ENCODE measurements around the gene NKD2. TPM values are rescaled to one million over a fixed set of nuclear protein-coding genes. Genes with fewer than 3 reads are reported as not detected.
"Not testable (repeated sequence)": the region's sequence is repeated elsewhere in the genome, so short reads cannot be mapped to it uniquely, and the experiment has no call there.

The NKD2 gene
- total RNA-seq, 1 donor from 2014 or later: 2.2 TPM

DNA sequence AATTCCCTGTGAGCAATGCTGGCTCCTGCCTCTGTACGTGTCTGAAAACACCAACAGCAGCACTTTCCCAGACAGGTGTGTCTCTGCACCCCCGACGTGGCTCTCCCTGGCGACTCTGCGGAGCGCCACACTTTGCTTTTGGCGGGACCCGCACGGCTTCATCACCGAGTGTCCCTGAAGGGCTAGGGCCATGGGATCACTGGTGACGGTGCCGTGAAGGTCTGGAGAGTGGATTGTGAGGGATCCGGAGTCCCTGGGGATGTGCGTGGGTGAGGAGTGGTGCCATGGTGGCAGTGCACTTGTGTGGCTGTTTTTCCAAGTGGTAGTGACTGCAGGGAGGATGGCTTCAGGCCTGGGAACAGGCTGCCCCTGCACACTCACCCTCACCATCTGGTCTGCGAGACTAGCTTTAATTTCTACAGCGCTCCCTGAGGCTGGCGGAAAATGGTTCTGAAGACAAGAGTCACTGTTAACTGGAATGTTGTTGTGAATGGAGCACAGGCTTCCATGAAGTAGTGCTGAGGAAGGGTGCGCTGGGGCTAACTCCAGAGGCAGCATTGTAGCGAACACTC lies 3.2 kb downstream of the NKD2 start:
- no peak for DNase-seq (ENCODE audit: extremely low read depth, low read depth, low spot score)

DNA sequence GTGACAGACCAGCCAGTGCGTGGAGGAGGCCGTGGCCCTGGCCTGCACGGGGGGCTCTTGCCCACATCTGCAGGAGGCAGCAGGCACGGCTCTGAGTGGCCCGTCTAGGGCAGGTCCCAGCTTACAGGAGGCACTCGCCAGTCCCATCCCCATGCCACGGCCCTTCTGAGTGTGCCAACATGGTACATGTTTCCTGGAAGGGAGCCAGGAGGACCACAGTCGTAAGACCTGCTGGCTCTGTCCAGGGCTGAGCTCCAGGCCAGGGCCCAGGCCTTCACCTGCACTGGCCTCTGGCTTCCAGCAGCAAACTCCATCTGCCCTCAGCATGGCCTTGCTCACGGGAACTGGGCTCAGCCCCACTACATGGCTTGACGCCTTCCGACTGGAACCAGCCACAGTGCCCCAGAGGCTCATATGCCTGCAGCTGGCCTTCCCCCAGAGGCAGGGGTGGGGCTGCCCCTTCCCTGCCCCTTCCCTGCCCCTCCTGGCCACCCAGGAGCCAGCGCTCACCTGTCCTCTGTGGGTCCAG lies 3.8 kb downstream of the NKD2 start:
- DNase-seq (ENCODE audit: extremely low read depth, low read depth, low spot score): no peak

DNA sequence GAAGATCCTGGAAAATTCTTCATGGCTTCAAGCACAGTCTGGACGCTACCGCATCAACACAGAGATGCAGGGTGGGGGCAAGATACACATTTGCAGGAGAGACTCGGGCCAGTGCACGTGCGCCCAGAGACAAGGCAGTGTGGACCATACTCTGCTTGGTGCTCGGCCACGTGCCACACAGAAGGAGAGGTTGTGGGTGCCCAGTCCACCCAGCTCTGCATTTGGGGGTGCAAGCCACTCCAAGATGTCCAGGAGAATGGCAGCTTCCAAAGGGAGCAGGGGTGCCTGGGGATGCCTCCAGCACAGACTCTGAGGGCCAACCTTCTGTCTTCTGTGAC lies 4.3 kb downstream of the NKD2 start:
- no peak for DNase-seq (ENCODE audit: extremely low read depth, low read depth, low spot score)

DNA sequence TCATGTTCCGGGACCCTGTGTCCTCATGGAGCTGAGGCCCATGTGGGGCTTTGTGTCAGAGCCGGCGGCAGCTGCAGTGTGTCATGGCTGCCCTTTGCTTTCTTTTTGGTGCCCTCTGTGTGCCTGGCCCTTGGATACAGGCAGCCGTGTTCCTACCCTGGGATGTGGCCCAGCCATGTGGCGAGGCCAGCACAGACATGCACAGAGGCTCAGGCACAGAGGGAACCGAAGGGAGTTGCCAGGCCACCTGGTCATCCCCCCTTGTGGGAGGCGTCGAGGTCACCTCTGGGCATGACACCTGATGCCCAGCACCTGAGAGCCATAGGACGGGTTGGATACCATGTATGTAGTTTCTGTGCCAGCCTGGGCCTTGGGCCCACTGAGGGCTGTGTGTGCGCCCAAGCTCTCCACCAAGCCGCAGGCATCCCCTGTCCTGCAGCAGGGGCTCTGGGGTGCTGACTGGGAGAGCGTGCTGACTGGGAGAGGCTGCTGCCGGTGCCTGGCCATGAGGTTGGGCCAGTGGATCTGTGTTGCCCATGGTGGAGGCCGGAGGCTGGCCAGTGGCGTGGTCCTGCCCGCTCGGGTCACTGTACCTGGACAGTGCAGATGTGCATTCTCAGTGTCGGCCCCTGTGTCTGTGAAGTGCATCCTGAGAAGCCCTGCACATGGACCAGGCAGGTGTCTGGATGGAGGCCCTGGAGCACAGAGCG lies 4.8 kb downstream of the NKD2 start:
- no peak for DNase-seq (ENCODE audit: extremely low read depth, low read depth, low spot score)

DNA sequence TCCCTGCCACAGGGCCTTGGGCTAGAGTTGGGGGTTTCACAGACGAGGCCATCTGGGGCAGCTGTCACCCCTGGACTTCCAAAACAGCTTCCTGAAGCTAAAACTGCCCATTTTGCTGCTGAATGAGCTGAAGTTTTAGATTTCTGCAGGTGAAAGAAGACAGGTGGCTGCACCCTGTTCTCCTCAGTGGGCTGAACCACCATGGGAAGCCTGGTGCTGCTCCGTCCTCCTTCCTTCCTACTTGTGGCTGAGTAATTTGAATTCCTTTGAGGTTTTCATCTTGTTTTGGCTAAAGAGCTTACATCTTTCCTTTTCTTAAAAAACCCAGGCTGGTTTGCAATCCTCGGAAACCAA lies 5.3 kb downstream of the NKD2 start:
- no peak for DNase-seq (ENCODE audit: extremely low read depth, low read depth, low spot score)

DNA sequence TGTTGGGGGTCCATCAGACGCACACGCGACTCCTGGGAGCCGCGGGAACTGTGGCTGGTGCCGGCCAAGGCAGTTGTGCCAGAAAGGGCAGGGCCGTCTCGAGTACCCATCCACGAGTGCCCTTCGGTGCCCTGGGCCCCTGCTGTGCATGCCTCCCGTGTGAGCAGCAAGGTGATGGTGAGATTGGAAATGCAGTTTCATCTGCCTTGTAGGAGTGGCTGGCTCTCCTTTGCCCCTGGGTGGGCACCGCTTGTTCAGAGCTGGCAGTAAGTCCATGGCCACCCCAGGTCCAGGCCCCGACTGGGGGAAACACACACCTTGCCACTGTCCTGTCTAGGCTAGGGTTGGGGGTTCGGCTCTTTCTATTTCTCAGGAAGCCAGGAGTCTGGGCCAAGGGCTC lies 5.7 kb downstream of the NKD2 start:
- no peak for DNase-seq (ENCODE audit: extremely low read depth, low read depth, low spot score)

DNA sequence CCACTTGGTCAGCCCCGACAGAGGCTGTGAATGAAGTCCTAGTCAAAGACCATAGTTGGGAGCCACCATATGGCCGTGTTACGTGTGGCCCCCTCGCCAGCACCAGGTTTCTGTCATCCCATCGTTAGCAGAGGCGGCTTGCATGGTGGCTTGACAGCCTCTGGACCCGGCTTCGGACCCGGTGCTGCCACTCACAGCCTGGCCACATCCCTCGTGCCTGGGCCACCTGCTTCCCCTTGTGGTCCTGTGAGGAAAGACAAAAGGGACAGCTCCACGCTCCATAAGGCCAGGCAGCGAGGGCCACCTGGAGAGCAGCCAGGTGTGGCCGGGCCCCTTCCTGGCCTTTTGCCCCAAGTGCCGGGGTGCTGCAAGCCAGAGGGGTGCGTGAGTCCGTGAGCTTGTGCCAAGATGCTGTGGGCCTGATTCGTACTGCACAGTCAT lies 6.2 kb downstream of the NKD2 start:
- DNase-seq (ENCODE audit: extremely low read depth, low read depth, low spot score): no peak

DNA sequence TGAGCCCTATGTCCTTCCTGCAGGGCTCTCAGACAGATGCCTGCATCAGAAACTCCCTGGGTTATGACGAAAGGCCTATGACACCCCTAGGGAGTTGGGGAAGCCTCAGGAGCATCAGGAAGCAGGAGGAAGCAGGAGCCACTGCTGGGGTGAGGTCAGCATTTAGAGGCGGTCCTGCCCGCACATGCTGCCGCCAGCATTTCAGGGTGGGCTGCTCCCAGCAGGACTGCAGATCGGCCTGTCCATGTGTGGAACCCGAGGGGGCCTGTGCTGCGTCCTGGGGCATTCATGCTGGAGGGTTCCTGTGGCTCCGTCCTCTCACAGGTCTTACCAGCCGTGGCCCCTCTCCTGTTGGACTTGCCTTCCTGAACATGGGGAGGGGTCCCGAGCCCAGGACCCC lies 6.9 kb downstream of the NKD2 start:
- DNase-seq (ENCODE audit: extremely low read depth, low read depth, low spot score): no peak

DNA sequence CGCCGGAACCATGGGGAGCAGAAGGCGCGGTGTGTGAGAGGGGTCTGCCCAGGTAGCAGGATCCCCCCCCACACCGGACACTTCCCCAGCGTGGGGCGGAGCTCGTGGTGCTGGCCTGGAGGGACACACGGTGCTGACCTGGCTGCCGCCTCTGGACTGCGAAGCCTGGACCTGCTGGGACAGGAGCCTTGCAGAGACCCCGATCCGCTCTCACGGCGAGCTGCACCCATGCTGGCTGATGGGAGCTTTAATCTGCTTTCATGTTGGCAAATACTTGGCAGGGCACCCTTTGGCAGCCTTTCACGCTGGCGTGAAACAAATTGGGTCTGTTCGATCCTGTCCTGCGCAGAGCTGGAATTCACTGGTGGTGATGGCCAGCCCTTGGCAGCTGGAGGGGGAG lies 7.4 kb downstream of the NKD2 start:
- no peak for DNase-seq (ENCODE audit: extremely low read depth, low read depth, low spot score)

DNA sequence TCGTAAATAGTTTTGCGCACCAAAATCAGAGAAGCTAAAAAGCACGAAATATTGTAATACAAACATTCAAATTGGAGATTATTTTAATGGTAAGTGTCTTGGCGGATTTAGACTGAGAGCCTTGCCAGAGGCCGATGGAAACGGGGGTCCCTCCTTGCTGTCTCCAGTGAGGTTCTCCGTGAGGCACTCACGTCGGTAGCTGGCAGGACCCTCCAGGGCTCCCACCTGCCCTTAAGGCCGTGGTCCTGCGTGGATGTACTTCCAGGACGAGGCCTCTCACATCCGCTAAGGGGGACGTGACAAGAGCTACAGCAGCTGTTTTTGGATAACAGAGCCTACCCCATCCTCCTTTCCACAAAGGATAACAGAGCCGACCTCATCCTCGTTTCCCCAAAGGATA lies 7.9 kb downstream of the NKD2 start:
- DNase-seq (ENCODE audit: extremely low read depth, low read depth, low spot score): no peak

DNA sequence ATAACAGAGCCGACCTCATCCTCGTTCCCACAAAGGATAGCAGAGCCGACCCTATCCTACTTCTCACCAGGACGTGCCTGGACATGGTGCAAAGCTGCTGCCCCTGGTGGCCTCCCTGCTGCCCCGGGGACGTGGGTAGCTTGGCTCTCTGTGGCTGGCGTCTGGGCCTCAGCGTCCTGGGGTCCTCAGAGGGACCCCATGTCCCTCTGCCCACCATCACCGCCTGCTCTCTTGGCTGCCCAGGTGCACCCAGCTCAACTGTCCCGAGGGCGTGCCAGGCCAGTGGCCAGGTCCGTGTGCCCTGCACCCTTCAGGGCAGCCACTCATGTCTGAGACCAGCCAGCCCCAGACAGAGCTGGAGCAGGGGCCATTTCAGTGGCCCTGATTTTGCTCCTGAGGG lies 8.5 kb downstream of the NKD2 start:
- DNase-seq (ENCODE audit: extremely low read depth, low read depth, low spot score): no peak

DNA sequence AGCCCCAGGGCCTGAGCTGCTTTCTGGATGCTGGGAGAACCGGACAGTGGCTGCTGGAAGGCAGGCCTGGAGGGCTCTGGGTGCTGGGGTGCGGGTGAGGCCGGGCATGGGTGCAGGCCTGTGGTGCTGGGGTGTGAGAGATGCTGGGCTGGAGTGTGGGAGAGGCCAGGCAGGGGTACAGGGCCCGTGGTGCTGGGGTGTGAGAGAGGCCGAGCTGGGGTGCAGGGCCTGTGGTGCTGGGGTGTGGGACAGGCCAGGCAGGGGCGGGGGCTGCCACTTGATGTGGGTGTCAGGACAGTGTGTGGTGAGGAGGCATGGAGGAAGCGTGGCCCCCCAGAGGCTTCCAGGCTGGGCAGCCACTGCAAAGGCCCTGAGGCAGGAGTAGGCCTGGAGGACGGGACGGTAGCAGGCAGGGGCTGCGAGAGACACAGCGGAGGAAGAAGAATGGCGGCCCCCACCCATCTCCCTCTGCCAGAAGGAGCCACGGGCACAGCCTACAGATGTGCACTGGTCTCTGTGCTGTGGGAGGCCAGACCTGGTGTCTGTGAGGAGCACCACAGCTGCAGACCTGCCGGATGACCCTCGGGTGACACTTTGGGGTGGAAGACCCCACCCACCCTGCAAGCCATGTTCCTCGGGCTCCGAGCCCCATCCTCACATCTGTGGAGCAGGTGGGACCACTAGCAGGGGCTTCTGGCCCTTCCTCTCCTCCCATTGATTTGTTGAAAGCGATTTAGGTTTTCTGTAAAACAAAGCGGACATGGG lies 9.3 kb downstream of the NKD2 start:
- DNase-seq (ENCODE audit: extremely low read depth, low read depth, low spot score): no peak

DNA sequence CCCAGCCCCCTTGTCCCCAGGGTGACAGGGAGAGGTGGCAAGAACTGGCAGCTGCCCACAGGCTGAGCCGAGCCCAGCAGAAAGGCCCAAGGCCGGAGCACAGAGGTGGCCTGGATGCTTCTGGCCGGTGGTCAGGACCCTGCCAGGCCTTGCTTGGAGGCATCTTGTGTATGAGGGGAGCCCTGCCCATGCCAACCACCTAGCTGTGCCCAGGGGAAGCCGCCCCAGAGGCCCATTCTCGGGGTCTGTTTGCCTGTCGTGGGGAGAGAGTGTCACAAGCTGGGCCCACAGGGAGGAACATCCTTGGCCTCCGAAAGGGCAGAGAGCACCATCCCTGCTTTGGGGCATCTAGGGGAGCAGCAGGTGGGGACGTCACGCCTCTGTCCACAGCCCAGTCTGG lies 10.0 kb downstream of the NKD2 start:
- no peak for DNase-seq (ENCODE audit: extremely low read depth, low read depth, low spot score)

DNA sequence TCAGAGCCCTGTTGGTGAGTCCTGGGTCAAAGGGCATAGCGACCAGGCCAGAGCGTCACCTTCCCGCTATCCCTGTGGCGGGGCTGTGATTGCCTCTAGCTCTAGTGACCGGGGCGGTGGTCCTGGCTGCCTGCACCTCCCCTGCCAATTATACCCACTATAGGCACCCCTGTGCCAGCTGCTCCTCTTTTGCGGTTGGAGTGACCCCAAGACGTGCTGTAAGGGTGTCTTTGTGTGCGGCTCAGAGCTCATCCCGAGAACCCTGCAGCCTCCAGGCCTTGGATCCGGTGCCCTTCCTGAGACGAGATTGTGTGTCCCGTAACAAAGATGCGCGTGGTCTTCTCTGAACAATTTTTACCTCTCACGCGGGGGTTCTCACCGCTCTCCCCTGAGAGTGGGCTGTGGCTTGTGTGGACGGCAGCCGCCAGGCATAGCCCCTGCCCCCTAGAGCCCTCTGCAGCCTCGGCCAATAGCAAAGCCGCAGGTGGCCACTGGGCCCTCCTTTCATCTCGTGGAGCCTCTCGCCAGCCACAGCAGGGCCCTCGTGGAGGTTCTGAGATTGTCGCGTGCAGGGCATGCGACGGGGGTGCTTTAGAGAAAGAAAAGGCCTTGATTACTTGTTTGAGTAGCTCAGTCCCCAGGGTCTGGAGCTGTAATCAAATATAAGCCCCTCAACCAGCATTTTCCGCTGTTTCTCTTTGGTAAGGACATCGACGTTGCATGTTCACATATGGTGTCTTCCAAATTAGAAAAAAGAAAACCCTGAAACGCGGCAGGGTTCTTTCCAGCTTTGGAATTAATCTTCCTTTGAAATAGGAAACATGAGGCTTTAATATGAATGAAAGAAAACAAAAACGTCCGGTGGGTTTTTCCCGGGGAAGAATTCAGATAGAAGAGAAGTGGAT lies 10.7 kb downstream of the NKD2 start:
- no peak for DNase-seq (ENCODE audit: extremely low read depth, low read depth, low spot score)

DNA sequence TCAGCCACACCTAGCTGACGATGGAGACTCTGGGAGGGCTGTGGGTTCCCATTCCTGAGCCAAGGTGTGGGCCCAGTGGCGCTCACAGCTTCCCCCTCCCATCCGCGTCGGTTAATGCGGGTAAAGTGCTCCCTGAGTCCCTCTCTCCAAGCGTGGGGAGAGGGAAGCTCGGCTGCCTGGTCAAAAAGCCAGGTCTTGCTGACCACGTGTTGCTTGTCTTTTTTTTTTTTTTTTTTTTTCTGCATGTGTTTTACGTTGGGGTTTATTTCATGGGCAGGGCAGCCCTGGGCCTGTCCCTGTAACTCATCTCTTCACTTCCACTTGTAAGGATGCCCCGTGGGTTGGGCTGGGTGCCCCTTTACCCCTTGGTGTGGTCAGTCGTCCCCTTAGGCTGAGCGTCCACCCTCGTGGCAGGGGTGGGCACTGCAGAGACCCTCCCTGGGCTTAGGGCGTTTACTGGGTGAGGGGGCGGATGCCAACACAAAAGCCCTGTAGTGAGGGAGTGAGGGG lies 11.9 kb downstream of the NKD2 start:
- no peak for DNase-seq (ENCODE audit: extremely low read depth, low read depth, low spot score)

DNA sequence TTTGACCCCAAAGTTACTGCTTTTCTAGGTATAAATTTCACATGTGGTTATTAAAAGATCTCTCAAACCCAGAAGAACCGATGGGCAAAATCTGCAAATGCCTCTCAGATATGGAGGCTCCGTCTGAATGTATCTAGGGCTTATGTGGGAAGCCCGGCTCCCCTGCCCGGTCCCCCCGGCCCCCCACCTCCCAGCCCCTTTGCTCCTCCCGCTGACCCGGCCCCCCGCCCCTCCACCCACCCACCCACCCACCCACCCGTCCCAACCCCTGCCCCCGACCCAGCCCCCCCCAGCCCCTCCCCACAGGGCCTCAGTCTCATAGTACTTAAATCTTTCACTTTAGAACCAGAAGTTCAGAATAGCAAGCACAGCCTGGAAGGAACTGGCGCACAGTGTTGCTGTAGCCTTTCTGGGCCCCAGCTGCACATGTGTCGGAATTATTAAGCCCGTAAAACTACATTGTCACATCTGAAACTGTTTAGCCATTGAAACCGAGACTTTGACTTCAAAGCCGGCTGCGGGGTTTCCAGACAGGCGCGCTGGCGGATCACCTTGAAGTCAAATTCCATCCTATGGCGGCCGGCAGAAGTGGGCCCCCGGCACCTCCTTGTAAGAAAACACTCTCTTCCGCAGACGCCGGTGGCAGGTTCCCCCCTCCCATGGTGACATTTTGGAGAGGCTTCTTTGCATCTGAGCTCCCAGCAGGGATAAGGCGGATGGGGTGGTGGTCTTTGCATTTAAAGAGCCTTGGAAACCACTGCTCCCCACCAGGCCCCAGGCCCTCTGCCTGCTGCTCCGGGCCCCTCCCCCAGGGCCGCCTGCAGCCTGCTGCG lies 12.8 kb downstream of the NKD2 start:
- no peak for DNase-seq (ENCODE audit: extremely low read depth, low read depth, low spot score)

DNA sequence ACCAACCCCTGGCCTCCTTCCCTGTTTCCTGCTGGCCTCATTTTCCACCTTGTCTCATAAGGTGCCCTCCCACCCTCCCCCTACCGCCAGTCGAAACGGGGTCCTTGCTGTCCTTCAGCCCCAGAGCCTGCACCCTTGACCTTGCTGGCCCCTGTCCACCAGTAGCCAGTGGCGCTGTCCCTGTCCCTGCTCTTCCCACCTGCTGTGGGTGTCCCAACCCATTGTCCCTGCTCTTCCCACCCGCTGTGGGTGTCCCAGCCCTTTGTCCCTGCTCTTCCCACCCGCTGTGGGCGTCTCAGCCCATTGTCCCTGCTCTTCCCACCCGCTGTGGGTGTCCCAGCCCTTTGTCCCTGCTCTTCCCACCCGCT lies 13.4 kb downstream of the NKD2 start:
- DNase-seq (ENCODE audit: extremely low read depth, low read depth, low spot score): not testable (repeated sequence)

DNA sequence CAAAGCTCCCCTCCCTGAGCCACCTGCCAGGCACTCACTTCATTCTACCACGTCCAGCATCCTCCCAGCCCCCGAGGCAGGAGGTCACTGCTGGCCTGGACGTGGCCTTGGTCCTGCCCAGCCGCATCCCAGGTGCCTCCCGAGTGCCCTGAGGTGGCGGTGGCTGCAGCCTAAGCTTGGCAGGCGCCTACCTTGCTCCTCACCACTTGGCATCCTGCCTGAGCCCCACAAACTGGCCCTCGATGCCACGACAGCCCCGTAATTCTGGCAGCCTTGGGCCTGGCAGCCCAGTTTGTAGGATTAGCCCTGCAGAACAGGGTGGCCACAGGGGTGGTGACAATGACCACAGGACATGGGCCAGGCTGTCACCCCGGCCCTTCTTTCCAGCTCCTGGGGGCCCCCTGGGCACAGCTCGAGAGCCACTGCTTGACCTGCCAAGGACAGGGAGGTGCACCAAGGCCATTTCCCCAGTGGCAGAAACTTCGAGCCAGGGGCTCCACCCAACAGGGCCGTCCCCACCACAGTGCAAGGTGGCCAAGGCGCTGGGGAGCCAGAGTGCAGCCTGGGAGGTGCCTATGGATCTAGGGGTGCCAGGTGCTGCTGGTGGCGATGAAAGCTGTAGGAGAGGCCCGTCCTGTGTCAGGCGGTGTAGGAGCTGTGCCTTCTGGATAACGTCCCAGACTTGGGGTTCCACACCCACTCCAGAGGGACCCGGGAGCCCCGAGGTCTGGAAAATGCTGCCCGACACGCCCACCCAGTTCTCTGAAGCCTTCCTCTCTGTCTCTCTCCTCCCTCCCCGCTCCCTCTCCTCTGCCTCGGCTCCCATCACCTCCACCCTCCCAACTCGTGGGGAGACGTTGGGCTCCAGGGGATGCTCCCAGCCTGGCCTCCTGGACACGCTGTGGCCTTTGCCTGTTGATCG lies 18.4 kb downstream of the NKD2 start:
- DNase-seq (ENCODE audit: extremely low read depth, low read depth, low spot score): no peak

All from glomerular endothelial cell (primary cell).